ENCODE measurements around the gene MMP8.
"Not testable (repeated sequence)": the region's sequence is repeated elsewhere in the genome, so short reads cannot be mapped to it uniquely, and the experiment has no call there.

Gene MMP8

DNA sequence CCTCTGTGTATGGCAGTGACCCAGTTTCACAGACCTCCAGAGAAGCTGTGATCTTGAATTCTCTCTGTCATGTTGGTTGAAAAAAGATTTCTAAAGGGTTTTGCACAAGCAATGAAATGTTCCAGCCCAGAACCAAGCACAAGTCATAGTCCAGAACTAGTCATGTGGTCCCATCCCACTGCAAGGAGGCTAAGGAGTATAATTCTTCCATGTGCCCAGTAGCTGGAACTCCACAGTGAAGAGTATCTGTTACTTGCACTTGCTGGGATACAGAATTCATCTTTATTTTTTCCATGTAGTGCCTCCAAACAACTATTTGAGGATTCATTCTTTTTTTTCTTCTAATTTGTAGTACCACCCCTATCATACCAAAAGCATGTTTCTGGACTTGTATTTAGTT lies 9.9 kb upstream of the MMP8 start:
- no peaks in the 10 kb centered on the region for H3K36me3 Mint-ChIP-seq
- H3K9me3 Mint-ChIP-seq, result peaks cover 5% of the 10 kb centered on the region
- no peaks in the 10 kb centered on the region for H3K4me1 Mint-ChIP-seq
- ATAC-seq, result no peak
- no peak overlapping the region for H3K4me3 Mint-ChIP-seq
- no peak overlapping the region for H3K27ac Mint-ChIP-seq
- peaks cover 16% of the 10 kb centered on the region for H3K27me3 Mint-ChIP-seq

DNA sequence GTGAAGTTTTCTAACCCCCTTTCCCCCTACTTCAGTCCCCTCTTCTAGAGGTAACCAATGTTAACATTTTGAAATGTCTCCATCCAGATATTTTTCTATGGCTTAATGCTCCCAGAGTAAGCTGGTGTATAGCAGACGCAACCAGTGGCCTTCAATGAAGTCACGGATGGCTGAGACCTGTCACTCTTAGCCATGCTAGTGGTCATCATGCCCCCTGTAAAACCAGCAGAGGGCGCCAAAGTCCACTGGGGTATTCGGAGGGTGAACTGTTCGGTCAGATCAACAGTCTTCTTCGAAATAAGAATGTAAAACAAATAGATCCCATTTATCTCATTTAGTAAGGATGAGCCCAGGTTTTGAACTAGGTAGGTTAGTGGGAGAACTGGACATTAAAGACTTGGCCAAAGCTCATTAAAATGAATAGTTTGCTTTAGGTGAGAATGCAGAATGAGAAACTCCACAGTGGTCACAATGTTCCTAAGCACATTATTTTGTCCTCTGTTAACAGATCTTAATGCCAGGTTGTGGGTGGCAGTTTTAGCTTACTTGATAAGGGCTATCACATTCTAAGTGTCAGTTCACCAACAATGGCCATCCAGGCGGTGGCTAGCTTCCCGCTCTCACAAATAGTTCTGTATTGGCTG lies 8.6 kb upstream of the MMP8 start:
- peak; percentile 50 for ATAC-seq
- H3K27me3 Mint-ChIP-seq, result peaks cover 4% of the 10 kb centered on the region
- no peak overlapping the region for H3K27ac Mint-ChIP-seq
- no peaks in the 10 kb centered on the region for H3K36me3 Mint-ChIP-seq
- no peak overlapping the region for H3K4me3 Mint-ChIP-seq
- H3K9me3 Mint-ChIP-seq, result peaks cover under 1% of the 10 kb centered on the region
- no peaks in the 10 kb centered on the region for H3K4me1 Mint-ChIP-seq

DNA sequence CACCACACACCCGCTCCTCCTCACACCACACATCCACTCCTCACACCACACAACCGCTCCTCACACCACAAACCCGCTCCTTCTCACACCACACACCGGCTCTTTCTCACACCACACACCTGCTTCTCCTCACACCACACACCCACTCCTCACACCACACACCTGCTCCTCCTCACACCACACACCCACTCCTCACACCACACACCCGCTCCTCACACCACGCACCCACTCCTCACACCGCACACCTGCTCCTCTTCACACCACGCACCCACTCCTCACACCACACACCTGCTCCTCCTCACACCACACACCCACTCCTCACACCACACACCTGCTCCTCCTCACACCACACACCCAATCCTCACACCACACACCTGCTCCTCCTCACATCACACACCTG lies 6.2 kb upstream of the MMP8 start:
- H3K4me3 Mint-ChIP-seq, H3K27ac Mint-ChIP-seq, H3K9me3 Mint-ChIP-seq: not testable (repeated sequence)

DNA sequence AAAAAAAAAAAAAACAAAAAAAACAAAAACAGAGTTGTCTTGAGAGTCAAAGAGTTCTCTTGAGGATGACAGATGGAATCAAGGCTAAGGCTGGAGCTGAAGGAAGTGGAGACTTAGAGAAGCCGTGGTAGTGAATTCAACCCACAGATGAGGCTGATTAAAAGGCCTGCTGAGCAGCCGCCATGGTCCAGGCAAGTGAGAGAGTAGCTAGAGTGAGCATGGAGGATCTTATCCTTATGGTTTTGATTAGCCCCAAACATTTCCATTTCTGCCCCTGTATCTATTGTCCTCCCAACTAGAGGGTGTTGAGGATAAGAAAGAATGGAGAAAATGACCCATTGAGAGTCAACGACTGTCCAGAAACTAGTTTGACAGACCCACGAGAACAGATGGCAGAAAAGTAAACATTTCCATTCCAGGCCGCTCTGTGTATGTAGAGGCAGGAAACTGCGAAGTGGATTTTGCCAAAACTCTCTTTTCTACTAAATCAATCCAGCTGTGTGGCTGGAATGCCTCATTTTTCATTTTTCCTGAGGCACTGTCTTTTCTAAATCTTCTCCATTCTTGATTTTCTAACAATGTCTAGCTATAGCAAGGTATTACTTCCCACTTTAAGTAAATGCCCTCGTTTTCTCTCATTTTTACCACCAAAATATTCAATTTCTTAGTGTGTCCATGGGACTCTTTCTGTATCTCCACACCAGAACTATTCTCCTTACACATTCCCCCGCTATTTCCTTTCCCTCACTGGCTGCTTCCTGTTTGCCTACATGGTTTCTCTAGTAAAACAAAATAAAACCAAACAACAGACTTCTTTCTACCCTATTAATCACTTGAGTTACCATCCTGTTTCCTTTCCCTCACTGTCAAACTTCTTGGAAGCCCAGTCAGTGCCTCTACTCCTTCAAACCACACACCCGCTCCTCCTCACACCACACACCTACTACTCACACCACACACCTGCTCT lies 5.4 kb upstream of the MMP8 start:
- Mint-ChIP-seq H3K4me3 (no peak overlapping the region), H3K27ac (no peak overlapping the region), H3K36me3 (no peaks in the 10 kb centered on the region), H3K9me3 (no peaks in the 10 kb centered on the region), H3K4me1 (no peaks in the 10 kb centered on the region), H3K27me3 (no peaks in the 10 kb centered on the region)
- ATAC-seq, result no peak

More for the DNA sequence above, 6.2 kb upstream of the MMP8 start:
- H3K4me1 Mint-ChIP-seq, H3K36me3 Mint-ChIP-seq, H3K27me3 Mint-ChIP-seq, ATAC-seq: not testable (repeated sequence)

DNA sequence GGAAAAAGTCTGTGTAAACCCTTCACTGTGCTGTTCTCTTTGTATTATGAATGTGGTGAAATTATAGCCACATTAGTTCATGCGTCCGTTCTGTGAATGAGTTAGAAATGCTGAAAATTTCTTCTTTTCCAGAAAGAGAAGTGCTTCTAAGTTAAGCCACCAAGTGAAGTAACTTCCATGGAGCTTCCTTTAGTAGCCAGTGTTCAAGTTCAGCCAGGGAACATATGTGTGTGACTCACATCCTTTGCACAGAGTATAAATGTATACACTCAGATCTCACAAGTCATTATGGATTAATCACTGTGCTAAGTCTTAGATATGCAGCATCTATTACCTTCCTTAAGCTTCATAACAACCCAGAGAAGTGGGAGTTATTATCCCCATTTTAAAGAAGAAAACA lies 3.1 kb upstream of the MMP8 start:
- H3K27ac Mint-ChIP-seq, result no peak overlapping the region
- no peaks in the 10 kb centered on the region for H3K27me3 Mint-ChIP-seq
- ATAC-seq, result no peak
- no peaks in the 10 kb centered on the region for H3K9me3 Mint-ChIP-seq
- no peak overlapping the region for H3K4me3 Mint-ChIP-seq
- no peaks in the 10 kb centered on the region for H3K4me1 Mint-ChIP-seq
- H3K36me3 Mint-ChIP-seq, result no peaks in the 10 kb centered on the region

DNA sequence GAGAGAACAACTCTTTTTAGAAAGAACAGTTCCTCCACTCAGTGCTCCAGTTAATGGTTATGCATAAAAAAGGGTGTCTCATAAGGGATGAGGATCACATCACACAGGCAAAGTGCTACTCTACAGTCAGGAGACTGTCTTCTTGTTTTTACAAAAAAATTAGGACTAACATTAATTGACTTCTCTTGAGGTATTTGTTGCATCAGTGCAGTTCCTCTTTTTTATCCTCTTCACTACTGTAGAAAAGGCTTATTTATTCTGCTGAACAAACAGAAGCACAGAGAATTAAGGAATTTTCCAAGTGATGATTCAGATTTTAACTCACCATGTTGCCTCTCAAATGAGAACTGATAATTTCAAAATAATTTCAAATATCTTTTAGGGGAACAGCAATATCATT lies 1.9 kb downstream of the MMP8 start:
- Mint-ChIP-seq H3K27me3 (no peaks in the 10 kb centered on the region), H3K9me3 (no peaks in the 10 kb centered on the region), H3K4me3 (no peak overlapping the region), H3K4me1 (no peaks in the 10 kb centered on the region), H3K27ac (no peak overlapping the region), H3K36me3 (no peaks in the 10 kb centered on the region)
- ATAC-seq, result no peak

DNA sequence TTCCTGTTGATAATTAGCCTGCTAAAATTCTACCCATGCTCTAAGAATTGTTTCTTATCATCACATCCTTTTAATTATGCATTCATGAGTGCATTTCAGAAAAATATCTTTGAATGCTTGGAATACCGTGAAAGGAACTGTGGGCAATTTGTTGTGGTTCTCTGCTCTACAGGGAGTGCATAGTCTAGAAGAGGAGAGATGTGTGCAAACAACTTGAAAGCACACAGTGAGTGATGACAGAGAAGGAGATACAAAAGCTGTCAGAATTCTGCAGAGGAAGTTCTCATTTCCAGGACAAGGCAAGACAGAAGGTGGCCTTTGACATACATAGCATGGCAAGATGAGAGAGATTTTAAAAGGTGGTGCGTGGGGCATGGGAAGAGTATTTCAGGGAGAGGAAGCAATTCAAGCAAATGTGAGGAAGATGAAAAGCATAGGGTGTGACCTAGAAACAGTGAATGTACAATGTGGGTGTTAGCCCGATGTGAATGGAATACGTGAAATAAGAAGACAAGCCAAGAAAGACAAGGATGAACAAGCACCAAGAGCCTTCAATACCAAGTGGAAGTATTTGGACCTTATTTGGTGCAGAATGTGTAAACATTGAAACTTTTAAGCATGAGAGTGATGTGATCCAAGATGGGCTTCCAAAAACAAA lies 5.0 kb downstream of the MMP8 start:
- H3K27ac Mint-ChIP-seq, result no peak overlapping the region
- no peaks in the 10 kb centered on the region for H3K36me3 Mint-ChIP-seq
- H3K27me3 Mint-ChIP-seq, result no peaks in the 10 kb centered on the region
- H3K4me1 Mint-ChIP-seq, result peaks cover 13% of the 10 kb centered on the region
- no peaks in the 10 kb centered on the region for H3K9me3 Mint-ChIP-seq
- ATAC-seq, result no peak
- no peak overlapping the region for H3K4me3 Mint-ChIP-seq

DNA sequence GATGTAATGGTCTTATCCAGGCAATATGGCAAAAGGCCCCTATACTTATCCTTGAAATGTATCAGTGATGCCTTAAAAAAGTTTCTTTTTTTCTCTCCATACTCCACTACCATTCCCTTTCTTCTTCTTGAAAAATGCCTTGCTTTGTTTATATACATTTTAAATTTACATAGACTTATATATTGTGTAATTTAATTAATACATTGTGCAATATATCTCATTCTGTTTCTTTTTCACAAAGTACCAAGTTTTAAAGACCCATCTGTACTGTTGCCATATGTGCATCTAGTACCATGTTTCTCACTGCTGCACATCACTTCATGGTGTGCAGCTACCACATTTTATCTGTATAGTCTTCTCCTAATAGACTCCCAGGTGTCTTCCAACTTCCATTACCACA lies 7.5 kb downstream of the MMP8 start:
- Mint-ChIP-seq H3K4me1 (peaks cover 13% of the 10 kb centered on the region), H3K27me3 (no peaks in the 10 kb centered on the region), H3K4me3 (no peak overlapping the region), H3K9me3 (no peaks in the 10 kb centered on the region), H3K36me3 (no peaks in the 10 kb centered on the region), H3K27ac (no peak overlapping the region)
- no peak for ATAC-seq

DNA sequence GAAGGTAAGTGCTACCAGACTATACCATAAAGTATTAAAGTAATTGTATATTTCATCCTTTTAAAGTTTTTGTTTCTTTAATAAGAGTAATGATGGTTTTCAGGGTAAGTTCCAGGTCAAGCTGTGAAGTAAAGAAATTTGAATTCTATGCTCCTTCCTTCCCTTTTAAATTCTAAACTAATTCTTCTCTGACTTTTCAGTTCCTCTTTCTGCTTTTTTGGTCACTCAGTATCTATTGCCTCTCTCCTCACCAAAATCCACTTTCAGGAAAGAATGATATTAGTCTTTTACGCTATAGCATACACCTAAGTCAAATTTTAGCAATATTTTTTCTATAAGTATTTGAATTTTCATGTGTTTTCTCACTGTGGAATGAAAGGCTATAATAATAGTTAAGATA lies 8.2 kb downstream of the MMP8 start:
- H3K27ac Mint-ChIP-seq, result no peak overlapping the region
- no peaks in the 10 kb centered on the region for H3K9me3 Mint-ChIP-seq
- no peaks in the 10 kb centered on the region for H3K27me3 Mint-ChIP-seq
- no peak overlapping the region for H3K4me3 Mint-ChIP-seq
- H3K4me1 Mint-ChIP-seq, result peaks cover 13% of the 10 kb centered on the region
- no peak for ATAC-seq
- no peaks in the 10 kb centered on the region for H3K36me3 Mint-ChIP-seq

DNA sequence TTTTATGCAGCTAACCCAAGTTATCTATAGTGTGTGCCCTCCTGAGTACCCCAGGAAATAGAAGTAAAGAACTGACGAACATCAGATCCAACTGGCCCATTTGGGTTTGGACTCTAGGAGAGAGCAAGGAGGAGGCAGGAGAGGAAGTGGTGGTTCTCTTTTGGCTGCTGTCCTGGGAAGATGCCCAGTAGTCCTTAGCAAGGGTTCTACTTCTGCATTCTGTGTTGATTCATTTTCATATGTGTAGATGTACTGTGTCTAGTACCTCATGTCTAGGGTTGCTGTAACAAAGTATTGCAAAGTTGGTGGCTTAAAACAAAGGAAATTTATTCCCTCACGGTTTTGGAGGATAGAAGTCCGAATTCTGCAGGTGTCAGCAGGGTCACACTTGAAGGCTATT lies 12.6 kb downstream of the MMP8 start:
- H3K27ac Mint-ChIP-seq, result no peak overlapping the region
- no peaks in the 10 kb centered on the region for H3K36me3 Mint-ChIP-seq
- peaks cover 13% of the 10 kb centered on the region for H3K4me1 Mint-ChIP-seq
- ATAC-seq, result no peak
- H3K27me3 Mint-ChIP-seq, result no peaks in the 10 kb centered on the region
- no peaks in the 10 kb centered on the region for H3K9me3 Mint-ChIP-seq
- no peak overlapping the region for H3K4me3 Mint-ChIP-seq

DNA sequence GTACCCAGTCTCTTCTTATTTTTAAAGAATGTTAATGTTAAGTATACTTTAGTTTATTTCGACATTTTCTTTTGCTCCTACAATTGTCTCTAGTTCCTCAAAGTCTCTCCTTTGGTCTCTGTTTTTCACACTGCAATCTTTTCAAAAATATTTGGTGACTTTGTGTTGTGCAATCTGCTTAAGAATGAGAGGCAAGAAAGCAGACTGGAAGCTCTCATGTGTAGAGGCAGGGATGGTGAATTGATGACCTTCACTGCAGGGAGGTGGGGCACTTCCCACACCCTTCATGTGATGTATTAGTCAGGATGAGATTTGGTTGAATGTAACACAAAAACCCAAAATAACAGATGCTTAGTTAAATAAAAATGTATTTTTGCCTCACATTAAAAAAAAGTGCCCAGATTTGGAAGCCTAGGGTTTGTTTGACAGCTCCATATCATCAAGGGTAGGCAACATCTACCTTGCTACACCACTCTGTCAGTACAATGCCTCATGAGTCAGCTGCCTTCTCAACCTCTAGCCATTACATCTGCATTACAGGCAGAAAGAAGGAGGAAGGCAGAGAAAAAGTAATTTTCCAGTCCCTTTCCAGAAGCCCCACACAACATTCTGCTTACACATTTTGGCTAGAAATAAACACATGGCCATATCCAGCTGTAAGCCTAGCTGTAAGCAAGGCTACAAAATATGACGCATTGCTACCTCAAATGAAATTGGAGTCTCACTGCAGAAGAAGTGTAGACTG lies 15.4 kb downstream of the MMP8 start:
- Mint-ChIP-seq H3K4me3 (no peak overlapping the region), H3K27me3 (no peaks in the 10 kb centered on the region), H3K4me1 (no peaks in the 10 kb centered on the region), H3K27ac (no peak overlapping the region), H3K36me3 (no peaks in the 10 kb centered on the region), H3K9me3 (no peaks in the 10 kb centered on the region)
- ATAC-seq, result no peak

DNA sequence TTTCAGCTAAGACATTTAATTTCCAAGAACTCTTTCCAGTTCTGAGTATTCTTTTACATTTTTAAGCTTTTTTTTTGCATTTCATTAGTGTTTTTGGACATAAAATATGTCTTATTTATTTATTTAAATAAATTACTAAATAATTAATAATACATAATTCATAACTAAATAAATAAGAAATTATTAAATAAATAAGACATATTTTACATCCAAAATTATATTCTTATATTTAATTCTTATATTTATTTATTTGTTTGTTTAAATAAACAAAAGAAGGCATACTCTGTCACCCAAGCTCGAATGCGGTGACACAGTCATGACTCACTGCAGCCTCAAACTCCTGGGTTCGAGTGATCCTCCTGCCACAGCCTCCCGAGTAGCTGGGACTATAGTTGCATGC lies 16.1 kb downstream of the MMP8 start:
- Mint-ChIP-seq H3K4me1 (no peaks in the 10 kb centered on the region), H3K9me3 (no peaks in the 10 kb centered on the region), H3K27ac (no peak overlapping the region), H3K27me3 (no peaks in the 10 kb centered on the region), H3K4me3 (no peak overlapping the region), H3K36me3 (no peaks in the 10 kb centered on the region)
- no peak for ATAC-seq

DNA sequence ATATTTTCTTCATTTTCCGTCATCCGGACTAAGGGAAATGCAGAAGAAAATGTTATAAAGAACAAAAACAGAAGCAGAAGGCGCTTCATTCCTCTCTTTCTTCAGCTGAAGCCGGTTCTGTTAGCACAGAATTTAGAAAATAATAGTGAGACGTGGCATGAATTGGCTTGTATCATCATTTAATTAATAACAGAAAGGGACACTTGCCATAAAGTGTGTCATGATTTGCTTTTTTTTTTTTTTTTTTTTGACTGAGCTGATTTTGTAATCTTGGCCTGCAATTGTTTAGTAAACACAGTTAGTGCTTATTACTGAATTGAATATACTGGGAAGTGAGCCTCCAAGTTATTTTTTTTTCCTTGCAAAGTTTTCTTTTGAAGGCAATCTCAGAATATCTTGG lies 19.1 kb downstream of the MMP8 start, which contains the start of gene MMP27:
MMP27 (minus strand) TSS at position 144 of the 400 bp plus-strand sequence; CDS start at position 89, 55 bp downstream.
- Mint-ChIP-seq H3K4me3 (no peak within 1 kb of the TSS), H3K9me3 (no peaks in the 10 kb centered on the region), H3K36me3 (no peaks in the 10 kb centered on the region), H3K4me1 (no peaks in the 10 kb centered on the region), H3K27me3 (no peaks in the 10 kb centered on the region), H3K27ac (no peak within 1 kb of the TSS)
- no peak for ATAC-seq

DNA sequence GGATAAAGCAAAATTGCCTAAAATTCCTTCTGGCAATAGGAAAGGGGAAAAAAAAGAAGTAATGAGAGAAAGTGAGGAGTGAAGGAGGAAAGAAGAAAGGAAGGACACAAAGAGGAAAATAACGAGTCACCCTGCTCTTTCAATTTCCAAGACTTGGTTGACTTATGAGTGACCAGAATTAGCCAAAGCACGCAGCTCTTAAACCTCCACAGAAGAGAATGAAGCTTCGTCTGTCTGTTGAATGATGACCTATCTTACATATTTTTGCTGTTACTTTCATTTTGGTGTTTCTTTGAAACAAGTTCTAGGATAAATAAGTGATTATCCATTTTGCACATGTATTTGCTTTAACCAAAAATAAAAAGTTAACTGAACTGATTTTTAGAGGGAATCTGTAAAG lies 19.9 kb downstream of the MMP8 start:
- Mint-ChIP-seq H3K9me3 (no peaks in the 10 kb centered on the region), H3K36me3 (no peaks in the 10 kb centered on the region), H3K4me1 (no peaks in the 10 kb centered on the region), H3K27ac (no peak overlapping the region), H3K27me3 (no peaks in the 10 kb centered on the region), H3K4me3 (no peak overlapping the region)
- no peak for ATAC-seq
